IMR-90 (cell line): ENCODE results near the gene CSF2RB. TPM values are rescaled to one million over a fixed set of nuclear protein-coding genes. Genes with fewer than 3 reads are reported as not detected.

Source experiments
- ATAC-seq: fragments of 200-7000 bp; cut with Tn5 transposase; 2 replicates; pipeline ENCODE4 v1.9.1; 2020; ENCODE audit warnings: low read depth, mild to moderate bottlenecking, moderate library complexity
- BruUV-seq: library from RNA; stranded (reverse); fragments of 400-500 nt; replicated peaks from 2 replicates; lab custom pipeline; 2021; lab: Mats Ljungman, UMichigan
- CTCF ChIA-PET: fragments of 300-600 bp; formaldehyde crosslinking; extraction: SDS; loops from one replicate; lab custom pipeline; 2021; ENCODE audit warnings: antibody characterized with exemption; lab: Yijun Ruan, JAX
- POLR2A ChIA-PET: fragments of 300-600 bp; sonication (Branson Sonifier 250); formaldehyde crosslinking; loops from one replicate; lab custom pipeline; 2022; ENCODE audit warnings: antibody characterized with exemption; ENCODE audit not compliant: unreplicated experiment; lab: Charles Lee
- DNase-seq: peaks from one replicate; pipeline ENCODE4 v3.0.0; 2013
- H2AFZ ChIP-seq: replicated peaks from 2 replicates; pipeline ENCODE3; 2013; ENCODE audit warnings: low read length, mild to moderate bottlenecking; ENCODE audit not compliant: poor library complexity
- H2AK5ac ChIP-seq: 2 replicates; pipeline ENCODE4 v1.6.1; 2013; ENCODE audit warnings: low read depth, low read length, inconsistent platforms
- H2AK9ac ChIP-seq: replicated peaks from 2 replicates; pipeline ENCODE3; 2013; ENCODE audit warnings: mild to moderate bottlenecking, low read depth, low read length, moderate library complexity; ENCODE audit not compliant: poor library complexity
- H2BK120ac ChIP-seq: 2 replicates; pipeline ENCODE4 v1.6.1; 2013; ENCODE audit warnings: low read depth, low read length, inconsistent platforms
- H2BK15ac ChIP-seq: 3 replicates; pipeline ENCODE4 v1.6.1; 2013; ENCODE audit warnings: low read depth, low read length, inconsistent platforms
- H2BK20ac ChIP-seq: 2 replicates; pipeline ENCODE4 v1.6.1; 2013; ENCODE audit warnings: low read depth, mild to moderate bottlenecking, inconsistent platforms, low read length, moderate library complexity
- H2BK5ac ChIP-seq: 2 replicates; pipeline ENCODE4 v1.6.1; 2013; ENCODE audit warnings: mild to moderate bottlenecking, low read depth, low read length, inconsistent platforms; ENCODE audit not compliant: poor library complexity, severe bottlenecking
- H3K14ac ChIP-seq: replicated peaks from 2 replicates; pipeline ENCODE4 v1.6.1; 2013; ENCODE audit warnings: low read depth, low read length, inconsistent platforms
- H3K18ac ChIP-seq: 2 replicates; pipeline ENCODE4 v1.6.1; 2013; ENCODE audit warnings: low read depth, low read length, control low read depth
- H3K23ac ChIP-seq: 2 replicates; pipeline ENCODE4 v1.6.1; 2013; ENCODE audit warnings: low read depth, low read length, inconsistent platforms
- H3K27ac ChIP-seq: 2 replicates; pipeline ENCODE4 v1.5.1; 2013; ENCODE audit warnings: mild to moderate bottlenecking, control low read depth, low read length; ENCODE audit not compliant: insufficient read depth
- H3K27me3 ChIP-seq: 2 replicates; pipeline ENCODE4 v1.6.1; 2013; ENCODE audit warnings: low read length; ENCODE audit not compliant: control insufficient read depth, insufficient read depth
- H3K36me3 ChIP-seq: 2 replicates; pipeline ENCODE4 v1.6.1; 2013; ENCODE audit warnings: low read length, mixed read lengths; ENCODE audit not compliant: control insufficient read depth, insufficient read depth
- H3K4ac ChIP-seq: 2 replicates; pipeline ENCODE4 v1.6.1; 2013; ENCODE audit warnings: low read depth, low read length, inconsistent platforms
- H3K4me1 ChIP-seq: 2 replicates; pipeline ENCODE4 v1.6.1; 2013; ENCODE audit warnings: low read length, mixed read lengths; ENCODE audit not compliant: control insufficient read depth, insufficient read depth
- H3K4me2 ChIP-seq: 2 replicates; pipeline ENCODE4 v1.6.1; 2013; ENCODE audit warnings: low read depth, mild to moderate bottlenecking, control low read depth, low read length, moderate library complexity
- H3K4me3 ChIP-seq: 2 replicates; pipeline ENCODE4 v1.5.1; 2013; ENCODE audit warnings: low read depth, mild to moderate bottlenecking, control low read depth, low read length, moderate library complexity; ENCODE audit not compliant: insufficient read depth
- H3K56ac ChIP-seq: 2 replicates; pipeline ENCODE4 v1.6.1; 2013; ENCODE audit warnings: low read length, inconsistent platforms; ENCODE audit not compliant: insufficient read depth; ENCODE audit errors: extremely low read depth
- H3K79me1 ChIP-seq, 2 experiments: 2 replicates each; pipeline ENCODE4 v1.6.1; 2013; ENCODE audit warnings: low read length in 2 of 2, inconsistent platforms in 1 of 2, low read depth in 1 of 2
- H3K9ac ChIP-seq: 2 replicates; pipeline ENCODE4 v1.6.1; 2013; ENCODE audit warnings: low read depth, low read length, control low read depth
- H3K9me1 ChIP-seq: 2 replicates; pipeline ENCODE4 v1.6.1; 2013; ENCODE audit warnings: low read length, inconsistent platforms; ENCODE audit not compliant: insufficient read depth
- H3K9me3 ChIP-seq: 2 replicates; pipeline ENCODE4 v1.6.1; 2013; ENCODE audit warnings: low read length; ENCODE audit not compliant: control insufficient read depth, insufficient read depth
- H4K20me1 ChIP-seq: 2 replicates; pipeline ENCODE4 v1.6.1; 2013; ENCODE audit warnings: low read length, inconsistent platforms; ENCODE audit not compliant: insufficient read depth
- H4K5ac ChIP-seq: 2 replicates; pipeline ENCODE4 v1.6.1; 2013; ENCODE audit warnings: mild to moderate bottlenecking, low read depth, low read length, control low read depth
- H4K8ac ChIP-seq, 2 experiments: 2 replicates each; pipeline ENCODE4 v1.6.1; 2013; ENCODE audit warnings: low read depth in 2 of 2, low read length in 2 of 2, control low read depth in 1 of 2, inconsistent platforms in 1 of 2
- H4K91ac ChIP-seq: 2 replicates; pipeline ENCODE4 v1.6.1; 2013; ENCODE audit warnings: low read depth, low read length, inconsistent platforms; ENCODE audit not compliant: insufficient read depth
- CEBPB ChIP-seq: IDR thresholded peaks from 2 replicates; pipeline ENCODE4 v1.6.1; 2012; ENCODE audit warnings: low read depth, low read length, improper control_type of control experiment
- FOS ChIP-seq: fragments of 150-350 bp; IDR thresholded peaks from 2 replicates; pipeline ENCODE4 v1.6.1; 2016; ENCODE audit warnings: low read depth, low read length
- WGBS, 2 experiments: methylation state at CpG; one replicate each; pipeline versions ENCODE4 v1.1.5 to v1.1.7; 2013; ENCODE audit warnings: missing lambda C conversion rate in 2 of 2; ENCODE audit not compliant: insufficient read length in 1 of 2; ENCODE audit errors: extremely low coverage in 2 of 2; 5-methylcytosine and 5-hydroxymethylcytosine counted together
- dilution Hi-C: fragments of 300-500 bp; cut with HindIII; formaldehyde crosslinking; loops from one replicate; pipeline ENCODE4 v1.14.3; 2018; ENCODE audit warnings: low sequenced_read_pairs; ENCODE audit not compliant: unreplicated experiment
- in situ Hi-C: fragments of 300-500 bp; cut with MboI; formaldehyde crosslinking; loops from 3 replicates; pipeline ENCODE4 v1.14.3; 2019; ENCODE audit warnings: low sequenced_read_pairs, inconsistent platforms, mixed read lengths
- intact Hi-C: fragments of 100-400 bp; cut with micrococcal nuclease; formaldehyde crosslinking; loops from 2 replicates; pipeline ENCODE4 v1.10.0; 2022
- polyA plus RNA-seq, 3 experiments: library from polyadenylated mRNA; depleted of rRNA; stranded (reverse); fragments of >200 nt; gene quantifications; 2 replicates each; pipeline ENCODE4 v1.2.3, GENCODE V29; 2012; ENCODE audit warnings: low replicate concordance in 1 of 3
- total RNA-seq: library from RNA; depleted of rRNA; stranded (reverse); fragments of >200 nt; gene quantifications from 2 replicates; pipeline ENCODE4 v1.2.3, GENCODE V29; 2012

The CSF2RB gene
- total and polyA plus RNA-seq, 2 of the 4 experiments (the other 2 are of a cell fraction), result not detected

- Histone ChIP-seq H4K20me1 (no peaks in the 10 kb centered on the region), H3K4me3 (no peak overlapping the region), H4K91ac (no peak overlapping the region), H3K79me1 (no peaks in the 10 kb centered on the region), H2AK9ac (no peak overlapping the region), H3K4me1 (no peaks in the 10 kb centered on the region), H4K8ac (no peak overlapping the region), H3K18ac (no peak overlapping the region), H3K27ac (no peak overlapping the region), H2BK120ac (no peak overlapping the region), H3K23ac (no peak overlapping the region), H3K9me3 (peaks cover 2% of the 10 kb centered on the region; the same call in 1 of the 2 replicates), H2AFZ (no peak overlapping the region), H3K56ac (no peak overlapping the region), H4K5ac (no peak overlapping the region), H2AK5ac (no peak overlapping the region), H3K36me3 (no peaks in the 10 kb centered on the region), H3K27me3 (peaks cover 28% of the 10 kb centered on the region), H3K9ac (no peak overlapping the region), H3K9me1 (no peaks in the 10 kb centered on the region), H2BK5ac (no peak overlapping the region), H3K4me2 (no peak overlapping the region), H3K14ac (no peak overlapping the region), H2BK20ac (no peak overlapping the region), H2BK15ac (no peak overlapping the region), H3K4ac (no peak overlapping the region)
- POLR2A ChIA-PET, result no interaction called here
- DNase-seq (no peak), ATAC-seq (no peak)
- dilution Hi-C loops, result no loop called here
- TF ChIP-seq CEBPB (peak; percentile 31; the same call in 1 of the 2 replicates), FOS (no peak)
- intact Hi-C loops, result no loop called here
- in situ Hi-C loops, result no loop called here
- BruUV-seq, result no TSS peak
- CTCF ChIA-PET, result interaction anchor here (0.7 kb wide), 1 partner anchor 498 kb away, joined by 4 read pairs; no protein-coding TSS in a partner anchor
- no CpG with 5 or more reads among the region's 1 CpG for WGBS, 2 experiments
These were observed 31.8 kb upstream of the CSF2RB start for GRCh38 chr22:36881504-36882245.
